GM12878 (cell line): ENCODE measurements around the gene BTBD7.
"Not testable (repeated sequence)": the region's sequence is repeated elsewhere in the genome, so short reads cannot be mapped to it uniquely, and the experiment has no call there.

ENCODE experiments used
- CTCF ChIP-seq, 3 experiments: IDR thresholded peaks in 2 of 3; conservative IDR thresholded peaks in 1 of 3; 2 replicates each; pipeline ENCODE4 v1.5.1; 2011; ENCODE audit warnings: low read depth in 3 of 3, low read length in 3 of 3, mild to moderate bottlenecking in 3 of 3, control low read depth in 2 of 3, moderate library complexity in 2 of 3, inconsistent platforms in 1 of 3, mixed read lengths in 1 of 3; ENCODE audit not compliant: control insufficient read depth in 2 of 3, insufficient read depth in 1 of 3; ENCODE audit errors: extremely low read depth in 1 of 3
- HDAC2 ChIP-seq: fragments of 200-600 bp; sonication (generic); IDR thresholded peaks from 2 replicates; pipeline ENCODE4 v1.6.1; 2017
- ZNF592 ChIP-seq: fragments of 450-650 bp; IDR thresholded peaks from 2 replicates; pipeline ENCODE4 v1.6.1; 2017; ENCODE audit warnings: mild to moderate bottlenecking, moderate library complexity
- TF ChIP-seq, protein P1 (sequence below): IDR thresholded peaks from 2 replicates; pipeline ENCODE4 v1.6.1; 2011; ENCODE audit warnings: borderline replicate concordance, low read depth, mild to moderate bottlenecking, moderate library complexity, mixed read lengths, low read length; ENCODE audit not compliant: insufficient read depth; ENCODE audit errors: extremely low read length

DNA sequence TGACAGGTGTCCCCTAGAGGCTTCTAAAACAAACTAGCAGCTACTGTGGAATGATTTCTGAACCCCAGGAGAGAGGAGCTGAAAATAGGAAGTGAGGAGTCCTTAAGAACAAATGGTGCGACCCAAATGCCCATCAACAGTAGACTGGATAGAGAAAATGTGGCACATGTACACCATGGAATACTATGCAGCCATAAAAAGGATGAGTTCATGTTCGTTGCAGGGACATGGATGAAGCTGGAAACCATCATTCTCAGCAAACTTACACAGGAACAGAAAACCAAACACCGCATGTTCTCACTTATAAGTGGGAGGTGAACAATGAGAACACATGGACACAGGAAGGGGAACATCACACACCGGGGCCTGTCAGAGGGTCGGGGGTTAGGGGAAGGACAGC is 99.8 kb downstream of the BTBD7 start:
- TF ChIP-seq ZNF592; HDAC2; CTCF (IDR thresholded peaks at IDR 0.05 in 2 of 3, conservative IDR thresholded peaks at IDR 0.05 in 1 of 3; ENCODE audit: control insufficient read depth in 2 of 3, extremely low read depth in 1 of 3, insufficient read depth in 1 of 3, low read depth in 3 of 3, low read length in 3 of 3): not testable (repeated sequence)
- TF ChIP-seq, protein P1, sequence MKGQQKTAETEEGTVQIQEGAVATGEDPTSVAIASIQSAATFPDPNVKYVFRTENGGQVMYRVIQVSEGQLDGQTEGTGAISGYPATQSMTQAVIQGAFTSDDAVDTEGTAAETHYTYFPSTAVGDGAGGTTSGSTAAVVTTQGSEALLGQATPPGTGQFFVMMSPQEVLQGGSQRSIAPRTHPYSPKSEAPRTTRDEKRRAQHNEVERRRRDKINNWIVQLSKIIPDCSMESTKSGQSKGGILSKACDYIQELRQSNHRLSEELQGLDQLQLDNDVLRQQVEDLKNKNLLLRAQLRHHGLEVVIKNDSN = not testable (repeated sequence)
